Measurements from ENCODE around the gene MAB21L4. TPM values are rescaled to one million over a fixed set of nuclear protein-coding genes. Genes with fewer than 3 reads are reported as not detected.

Gene MAB21L4
- total RNA-seq, 1 experiment from 2014 or later: 0.21 TPM

- TF ChIP-seq CTCF (IDR thresholded peaks at IDR 0.05) (no peak), POLR2AphosphoS5 (IDR thresholded peaks at IDR 0.05; ENCODE audit: low read depth, low read length) (no peak), SIN3A (IDR thresholded peaks at IDR 0.05; ENCODE audit: borderline replicate concordance, insufficient read depth, low read depth, low read length) (no peak), REST (IDR thresholded peaks at IDR 0.05; ENCODE audit: insufficient read depth in 1 of 2, low read depth in 2 of 2, low read length in 1 of 2) (no peak)
- Histone ChIP-seq H3K36me3 (ENCODE audit: control insufficient read depth, insufficient read depth, low read length) (no peaks in the 10 kb centered on the region), H3K4me3 (ENCODE audit: low read depth in 2 of 2, low read length in 2 of 2) (no peak overlapping the region), H3K4me1 (ENCODE audit: control insufficient read depth, insufficient read depth, low read length) (no peaks in the 10 kb centered on the region), H3K9me3 (ENCODE audit: control insufficient read depth, insufficient read depth, low read depth, low read length) (no peaks in the 10 kb centered on the region), H3K27ac (ENCODE audit: low read length) (no peak overlapping the region), H3K27me3 (ENCODE audit: control insufficient read depth, insufficient read depth, low read length) (no peaks in the 10 kb centered on the region)
- in situ Hi-C loops (cut with HindIII; ENCODE audit: low pct_unique_long_range_greater_than_20kb, low sequenced_read_pairs): no loop called here
- CTCF ChIA-PET: no interaction called here
- intact Hi-C loops (cut with micrococcal nuclease; ENCODE audit: unreplicated experiment): no loop called here
- POLR2A ChIA-PET: no interaction called here
- DNase-seq (ENCODE audit: low read depth, low spot score) (no peak), ATAC-seq (no peak)
- BruUV-seq (replicated peaks): no TSS peak
Observed at GRCh38 chr2:240872317-240873097, 23.4 kb downstream of the MAB21L4 start.

- intact Hi-C loops (cut with micrococcal nuclease; ENCODE audit: unreplicated experiment) (no loop called here), in situ Hi-C loops (cut with HindIII; ENCODE audit: low pct_unique_long_range_greater_than_20kb, low sequenced_read_pairs) (no loop called here)
- DNase-seq (ENCODE audit: low read depth, low spot score) (no peak), ATAC-seq (no peak)
- H3K4me3 ChIP-seq (ENCODE audit: low read depth in 2 of 2, low read length in 2 of 2): no peak overlapping the region
- TF ChIP-seq SIN3A (IDR thresholded peaks at IDR 0.05; ENCODE audit: borderline replicate concordance, insufficient read depth, low read depth, low read length) (no peak), REST (IDR thresholded peaks at IDR 0.05; ENCODE audit: insufficient read depth in 1 of 2, low read depth in 2 of 2, low read length in 1 of 2) (no peak), CTCF (IDR thresholded peaks at IDR 0.05) (no peak)
- H3K36me3 ChIP-seq (ENCODE audit: control insufficient read depth, insufficient read depth, low read length): no peaks in the 10 kb centered on the region
- BruUV-seq (replicated peaks): no TSS peak
- H3K27ac ChIP-seq (ENCODE audit: low read length): no peak overlapping the region
- CTCF ChIA-PET: no interaction called here
- POLR2A ChIA-PET: interaction anchor here (0.6 kb wide), 1 partner anchor 450 kb away, joined by 3 read pairs; no protein-coding TSS in a partner anchor
- no peaks in the 10 kb centered on the region for H3K27me3 ChIP-seq (ENCODE audit: control insufficient read depth, insufficient read depth, low read length)
- no peaks in the 10 kb centered on the region for H3K9me3 ChIP-seq (ENCODE audit: control insufficient read depth, insufficient read depth, low read depth, low read length)
- H3K4me1 ChIP-seq (ENCODE audit: control insufficient read depth, insufficient read depth, low read length): no peaks in the 10 kb centered on the region
Observed at GRCh38 chr2:240871071-240871958, 24.6 kb downstream of the MAB21L4 start.
